SW480 (cell line): Measurements from ENCODE around the gene SLC1A3.
A peak's percentile ranks its signal among the peaks of the same experiment; 100 is the strongest.

Experiments used
- DNase-seq: peaks from one replicate; pipeline ENCODE4 v3.0.0-alpha.2; 2016; ENCODE audit warnings: low spot score

The SLC1A3 gene

GRCh38 chr5:36685631-36686288, 79.4 kb downstream of the SLC1A3 start:
- no peak for DNase-seq

DNA sequence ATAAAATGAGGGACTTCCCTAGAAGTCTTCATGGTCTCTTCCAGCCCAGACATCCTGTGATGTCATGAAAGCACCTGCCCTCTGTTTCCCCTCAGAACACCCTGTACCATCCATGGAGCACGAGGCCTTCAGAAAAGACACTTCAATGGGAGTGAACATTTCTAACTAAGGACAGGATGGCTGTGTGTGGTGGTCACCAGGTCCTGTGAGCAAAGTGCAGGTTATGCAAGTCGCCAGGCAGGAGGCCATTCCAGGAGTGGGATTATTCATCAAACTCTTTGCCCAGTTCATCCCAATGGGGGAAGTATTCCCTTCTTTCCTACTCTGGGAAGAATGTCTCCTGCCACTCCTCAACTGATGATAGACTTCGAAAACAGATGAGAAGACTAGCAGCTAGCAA, 80.5 kb downstream of the SLC1A3 start:
- DNase-seq = no peak

- peak; percentile 13 for DNase-seq
Observed at GRCh38 chr5:36688722-36689121, 82.3 kb downstream of the SLC1A3 start.

GRCh38 chr5:36689225-36689624, 82.8 kb downstream of the SLC1A3 start:
- no peak for DNase-seq

DNA sequence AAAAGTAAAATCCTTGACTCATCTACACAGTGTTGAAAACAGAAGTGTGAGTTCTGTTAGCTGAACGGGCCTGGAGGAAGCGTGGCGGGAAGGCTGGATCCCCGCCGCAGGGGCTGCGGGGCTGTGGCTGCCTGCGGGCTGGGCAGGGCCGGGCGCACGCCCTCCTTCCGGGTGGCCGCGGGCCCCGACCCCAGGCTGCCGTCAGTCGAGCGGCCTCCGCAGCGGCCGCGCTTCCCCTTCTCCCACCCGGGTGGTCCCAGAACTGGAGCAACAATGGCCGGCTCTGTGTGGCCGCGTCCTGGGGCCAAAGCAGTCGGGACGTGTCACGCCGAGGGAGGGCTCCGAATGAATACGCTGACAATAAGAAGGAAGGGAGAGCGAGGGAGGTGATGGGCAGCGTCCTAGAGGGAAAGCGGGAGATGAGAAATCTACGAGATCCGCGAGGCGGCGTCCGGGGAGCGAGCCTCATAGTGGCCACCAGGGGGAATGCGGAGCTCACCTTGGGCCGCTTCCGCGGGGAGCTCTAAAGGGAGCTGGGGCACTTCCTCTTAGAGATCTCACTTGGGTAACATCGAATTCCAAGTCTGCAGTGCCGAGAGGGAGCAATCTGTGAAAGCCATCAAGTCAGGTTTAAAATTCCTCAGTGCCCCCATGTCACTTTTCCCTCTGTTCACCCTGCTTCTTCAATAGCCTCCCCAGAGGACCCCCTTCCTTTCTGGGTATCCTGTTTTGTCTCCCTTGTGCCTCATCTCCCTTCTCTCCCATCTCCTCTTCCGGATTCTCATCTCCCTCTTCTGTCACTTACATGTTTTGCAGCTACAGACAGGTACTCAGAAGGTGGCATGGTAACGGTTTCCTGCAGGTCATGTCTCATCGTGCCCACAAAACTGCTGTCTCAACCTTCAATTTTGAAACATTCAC, 83.9 kb downstream of the SLC1A3 start:
- DNase-seq = peak; percentile 70

DNA sequence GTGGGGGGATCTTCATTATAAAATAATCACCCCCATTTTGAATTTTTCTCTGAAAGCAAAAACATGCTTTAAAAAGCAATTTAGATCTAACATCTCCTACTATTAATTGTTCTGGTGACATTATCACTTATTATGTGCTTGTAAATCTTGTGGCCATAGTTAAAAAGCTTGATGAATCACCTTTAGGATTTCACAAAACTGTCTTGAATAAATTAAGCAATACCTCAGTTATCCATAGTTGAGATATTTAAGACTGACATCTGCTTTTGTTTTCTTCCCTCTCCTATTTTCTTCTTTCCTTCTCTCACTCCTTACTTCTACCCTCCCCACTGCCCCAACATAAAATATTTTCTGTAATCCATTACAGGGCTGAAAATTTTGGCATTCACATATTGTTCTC, 84.8 kb downstream of the SLC1A3 start:
- DNase-seq = no peak

- DNase-seq = no peak
Observed at GRCh38 chr5:36691696-36692371, 85.4 kb downstream of the SLC1A3 start.

GRCh38 chr5:36692791-36693763, 86.7 kb downstream of the SLC1A3 start:
- peak; percentile 23 for DNase-seq

DNA sequence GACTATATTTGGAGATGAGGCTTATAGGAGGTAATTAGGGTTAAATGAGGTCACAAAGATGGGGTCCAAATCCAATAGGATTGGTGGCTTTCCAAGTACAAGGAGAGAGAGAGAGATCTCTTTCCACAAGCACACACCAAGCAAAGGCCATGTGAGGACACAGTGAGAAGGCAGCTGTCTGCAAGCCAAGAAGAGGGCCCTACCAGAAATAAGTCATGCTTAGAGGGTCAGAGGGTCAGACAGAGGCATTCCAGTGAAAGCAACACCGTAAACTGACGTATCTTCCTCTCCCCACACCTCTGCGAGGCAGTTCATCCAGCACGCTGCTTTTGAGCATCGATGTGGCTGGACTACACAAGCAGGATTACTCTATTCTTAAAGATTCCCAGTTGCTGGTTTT, 87.9 kb downstream of the SLC1A3 start:
- no peak for DNase-seq

- DNase-seq = peak; percentile 59
Observed at GRCh38 chr5:36696059-36696673, 89.8 kb downstream of the SLC1A3 start.

DNA sequence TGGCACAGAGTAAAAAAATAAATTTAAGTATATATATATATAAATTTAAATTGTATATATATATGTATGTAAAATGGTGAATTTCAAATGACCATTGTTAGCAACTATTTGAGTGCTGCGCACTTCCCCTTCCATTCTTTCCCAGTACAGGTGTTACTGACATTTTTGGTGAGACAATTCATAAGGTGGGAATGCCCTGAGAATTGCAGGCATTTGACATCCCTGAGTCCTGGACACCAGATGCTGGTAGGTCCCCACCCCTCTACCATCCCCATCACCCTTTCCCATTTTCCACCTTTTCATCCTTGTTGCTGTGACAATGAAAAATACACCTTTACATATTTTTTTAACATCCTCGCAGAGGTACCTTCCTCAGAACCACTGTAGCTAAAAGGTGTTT, 91.6 kb downstream of the SLC1A3 start:
- DNase-seq = no peak

GRCh38 chr5:36701085-36701698, 94.8 kb downstream of the SLC1A3 start:
- no peak for DNase-seq

GRCh38 chr5:36703245-36703860, 96.9 kb downstream of the SLC1A3 start:
- no peak for DNase-seq

DNA sequence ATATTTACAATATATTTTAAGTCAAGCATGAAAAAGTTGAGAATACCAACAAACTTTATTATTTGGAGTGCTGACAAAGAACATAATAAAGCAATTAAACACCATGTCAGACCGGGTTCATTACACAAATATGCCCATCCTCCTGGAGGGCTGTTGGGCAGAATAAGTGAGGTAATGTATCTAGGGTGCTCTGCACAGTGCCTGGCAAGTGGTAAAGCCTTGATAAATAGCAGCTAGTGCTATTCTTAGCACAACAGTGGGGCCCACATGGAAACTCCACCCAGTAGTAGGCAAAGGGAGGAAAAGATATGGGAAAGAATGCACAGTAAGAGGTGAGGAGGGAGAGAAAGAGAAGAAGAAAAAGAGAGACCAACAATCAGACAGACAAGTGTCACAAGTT, 97.7 kb downstream of the SLC1A3 start:
- no peak for DNase-seq

DNA sequence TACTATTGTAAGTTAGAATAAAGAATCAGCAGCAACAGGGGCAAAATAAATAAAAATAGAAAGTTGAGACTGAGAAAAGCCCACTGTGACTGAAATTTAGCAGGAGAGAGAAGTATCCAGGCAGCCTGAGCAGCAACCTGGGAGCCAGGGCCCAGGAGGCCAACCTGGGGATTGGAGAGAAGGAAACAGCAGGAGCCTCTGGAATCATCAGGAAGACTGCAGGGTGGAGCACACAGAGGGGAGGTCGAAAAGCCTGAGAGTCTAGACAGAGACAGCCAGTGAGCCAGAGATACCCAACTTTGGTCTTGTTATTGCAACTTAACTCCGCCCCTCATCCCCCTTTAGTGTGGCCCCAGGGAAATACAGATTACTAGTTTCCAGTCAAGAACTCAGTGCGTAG, 98.6 kb downstream of the SLC1A3 start:
- DNase-seq = no peak

DNA sequence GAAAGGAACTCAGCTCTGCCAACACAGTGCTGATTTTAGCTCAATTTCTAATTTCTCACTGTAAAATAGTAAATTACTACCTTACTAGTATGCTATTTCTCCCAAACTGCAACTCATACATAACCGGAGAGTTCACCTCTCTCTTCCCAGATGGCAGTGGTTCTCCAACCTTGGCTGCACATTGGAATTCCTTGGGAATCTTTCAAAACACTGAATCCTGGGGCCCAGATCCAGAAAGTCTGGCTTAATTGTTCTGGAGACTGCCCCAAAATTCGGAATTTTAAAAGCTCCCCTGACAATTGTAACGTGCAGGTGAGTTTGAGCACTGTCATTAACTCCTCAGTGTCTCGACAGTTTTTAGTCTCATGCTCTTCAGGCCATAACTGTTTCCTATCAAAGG, 100.3 kb downstream of the SLC1A3 start:
- no peak for DNase-seq

DNA sequence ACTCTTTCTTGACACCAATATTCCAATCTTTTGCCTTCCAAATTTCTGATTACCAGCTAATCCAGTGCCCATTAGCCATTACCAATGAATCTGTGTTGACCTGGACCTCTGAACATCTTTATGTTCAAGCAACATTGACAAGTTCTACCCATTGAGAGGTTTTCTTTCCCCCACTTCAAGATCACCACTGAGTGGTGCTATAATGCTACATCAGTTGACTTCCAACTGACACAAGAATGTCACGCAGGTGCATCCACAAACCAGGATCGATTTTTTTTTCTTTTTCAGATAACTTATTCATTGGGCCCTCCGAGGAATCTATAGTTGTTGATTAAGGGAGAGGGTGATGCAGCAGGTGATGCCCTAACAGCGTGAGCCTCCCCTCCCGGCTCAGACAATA, 102.6 kb downstream of the SLC1A3 start:
- DNase-seq = no peak

GRCh38 chr5:36710039-36710438, 103.6 kb downstream of the SLC1A3 start:
- DNase-seq = no peak

DNA sequence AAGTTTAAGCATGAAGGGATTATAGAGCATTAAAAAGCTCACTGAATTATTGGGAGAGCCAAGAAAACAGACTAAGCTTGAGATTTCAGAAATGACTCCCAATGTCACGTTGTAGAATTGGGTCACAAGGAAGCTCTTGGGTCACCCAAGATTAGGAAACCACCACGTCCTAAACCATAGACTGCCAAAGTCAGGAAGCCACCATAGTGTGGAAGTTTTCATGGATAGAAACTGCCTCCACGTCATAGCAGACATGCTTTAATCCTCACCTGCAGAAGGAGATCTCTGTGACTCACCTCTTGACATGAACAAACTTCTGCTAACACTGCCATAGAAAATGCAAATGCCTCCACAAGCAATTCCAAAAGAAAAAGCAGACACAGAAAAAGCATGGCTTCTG, 106.3 kb downstream of the SLC1A3 start:
- no peak for DNase-seq

DNA sequence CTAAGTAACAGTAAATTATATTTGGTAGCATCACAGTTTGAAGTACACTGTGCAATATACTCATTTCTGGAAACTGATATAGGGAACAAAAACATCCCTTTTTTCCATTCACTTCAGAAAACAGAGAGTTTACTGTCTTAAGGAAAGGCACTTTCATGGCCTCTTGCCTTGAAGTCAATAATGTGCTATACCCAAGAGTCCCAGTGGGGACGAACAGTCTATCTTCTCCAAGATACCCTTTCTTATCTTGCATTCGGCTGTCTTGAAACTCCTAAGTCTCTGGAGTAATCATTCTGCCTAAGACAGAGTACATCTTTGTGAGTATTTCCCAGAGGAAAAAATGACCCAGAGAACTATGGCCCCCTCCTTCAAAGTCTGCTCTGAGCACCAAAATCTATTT, 107.1 kb downstream of the SLC1A3 start:
- no peak for DNase-seq
